GM12878 (cell line): ENCODE data around the gene SEL1L3.

ENCODE experiments used
- EP300 ChIP-seq, 2 experiments: fragments of 150-350 bp in 1 of 2; IDR thresholded peaks; 2 replicates each; pipeline ENCODE4 v1.6.1; 2011 to 2012; ENCODE audit warnings: low read depth in 2 of 2, low read length in 2 of 2, borderline replicate concordance in 1 of 2, improper control_type of control experiment in 1 of 2, inconsistent platforms in 1 of 2; ENCODE audit not compliant: control insufficient read depth in 1 of 2
- SP1 ChIP-seq: IDR thresholded peaks from one replicate; pipeline ENCODE4 v1.6.1; 2011; ENCODE audit warnings: low read depth, low read length
- ZNF24 ChIP-seq: fragments of 450-650 bp; IDR thresholded peaks from 2 replicates; pipeline ENCODE4 v1.6.1; 2017; ENCODE audit warnings: antibody characterized with exemption, mild to moderate bottlenecking
- TF ChIP-seq, protein P1 (sequence below), 3 experiments: IDR thresholded peaks in 2 of 3; conservative IDR thresholded peaks in 1 of 3; 2 replicates each; pipeline ENCODE4 v1.5.1; 2011; ENCODE audit warnings: low read depth in 3 of 3, low read length in 3 of 3, mild to moderate bottlenecking in 3 of 3, control low read depth in 2 of 3, moderate library complexity in 2 of 3, inconsistent platforms in 1 of 3, mixed read lengths in 1 of 3; ENCODE audit not compliant: control insufficient read depth in 2 of 3, insufficient read depth in 1 of 3; ENCODE audit errors: extremely low read depth in 1 of 3
- TF ChIP-seq, protein P2 (sequence below): fragments of 450-650 bp; IDR thresholded peaks from 2 replicates; pipeline ENCODE4 v1.6.1; 2016; ENCODE audit warnings: mild to moderate bottlenecking

DNA sequence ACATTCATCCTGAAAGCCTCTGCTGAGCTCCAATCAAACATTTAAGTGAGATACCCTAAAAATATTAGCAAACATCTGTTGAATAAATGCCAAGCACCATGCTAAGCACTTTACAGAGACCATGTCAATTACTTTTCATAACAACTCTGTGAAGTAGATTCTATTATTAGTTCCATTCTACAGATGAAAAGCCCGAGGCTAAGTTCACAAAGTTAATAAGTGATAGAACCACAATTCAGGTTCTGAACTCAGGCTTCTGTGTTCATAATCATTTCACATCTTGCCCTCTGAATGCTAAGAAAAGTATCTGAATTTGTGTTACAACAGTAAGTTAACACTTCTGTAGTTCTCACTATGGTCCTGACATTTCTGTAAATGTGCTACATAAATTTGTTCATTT lies 27.4 kb downstream of the SEL1L3 start:
- TF ChIP-seq, protein P1, sequence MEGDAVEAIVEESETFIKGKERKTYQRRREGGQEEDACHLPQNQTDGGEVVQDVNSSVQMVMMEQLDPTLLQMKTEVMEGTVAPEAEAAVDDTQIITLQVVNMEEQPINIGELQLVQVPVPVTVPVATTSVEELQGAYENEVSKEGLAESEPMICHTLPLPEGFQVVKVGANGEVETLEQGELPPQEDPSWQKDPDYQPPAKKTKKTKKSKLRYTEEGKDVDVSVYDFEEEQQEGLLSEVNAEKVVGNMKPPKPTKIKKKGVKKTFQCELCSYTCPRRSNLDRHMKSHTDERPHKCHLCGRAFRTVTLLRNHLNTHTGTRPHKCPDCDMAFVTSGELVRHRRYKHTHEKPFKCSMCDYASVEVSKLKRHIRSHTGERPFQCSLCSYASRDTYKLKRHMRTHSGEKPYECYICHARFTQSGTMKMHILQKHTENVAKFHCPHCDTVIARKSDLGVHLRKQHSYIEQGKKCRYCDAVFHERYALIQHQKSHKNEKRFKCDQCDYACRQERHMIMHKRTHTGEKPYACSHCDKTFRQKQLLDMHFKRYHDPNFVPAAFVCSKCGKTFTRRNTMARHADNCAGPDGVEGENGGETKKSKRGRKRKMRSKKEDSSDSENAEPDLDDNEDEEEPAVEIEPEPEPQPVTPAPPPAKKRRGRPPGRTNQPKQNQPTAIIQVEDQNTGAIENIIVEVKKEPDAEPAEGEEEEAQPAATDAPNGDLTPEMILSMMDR (IDR thresholded peaks at IDR 0.05 in 2 of 3, conservative IDR thresholded peaks at IDR 0.05 in 1 of 3; ENCODE audit: control insufficient read depth in 2 of 3, extremely low read depth in 1 of 3, insufficient read depth in 1 of 3, low read depth in 3 of 3, low read length in 3 of 3): no peak
- TF ChIP-seq, protein P2, sequence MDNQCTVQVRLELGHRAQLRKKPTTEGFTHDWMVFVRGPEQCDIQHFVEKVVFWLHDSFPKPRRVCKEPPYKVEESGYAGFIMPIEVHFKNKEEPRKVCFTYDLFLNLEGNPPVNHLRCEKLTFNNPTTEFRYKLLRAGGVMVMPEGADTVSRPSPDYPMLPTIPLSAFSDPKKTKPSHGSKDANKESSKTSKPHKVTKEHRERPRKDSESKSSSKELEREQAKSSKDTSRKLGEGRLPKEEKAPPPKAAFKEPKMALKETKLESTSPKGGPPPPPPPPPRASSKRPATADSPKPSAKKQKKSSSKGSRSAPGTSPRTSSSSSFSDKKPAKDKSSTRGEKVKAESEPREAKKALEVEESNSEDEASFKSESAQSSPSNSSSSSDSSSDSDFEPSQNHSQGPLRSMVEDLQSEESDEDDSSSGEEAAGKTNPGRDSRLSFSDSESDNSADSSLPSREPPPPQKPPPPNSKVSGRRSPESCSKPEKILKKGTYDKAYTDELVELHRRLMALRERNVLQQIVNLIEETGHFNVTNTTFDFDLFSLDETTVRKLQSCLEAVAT: no peak
- no peak for TF ChIP-seq ZNF24
- TF ChIP-seq SP1: no peak
- TF ChIP-seq EP300 (IDR thresholded peaks at IDR 0.05; ENCODE audit: borderline replicate concordance in 1 of 2, control insufficient read depth in 1 of 2, low read depth in 2 of 2, low read length in 2 of 2): no peak
